NT2/D1 (cell line): Measurements from ENCODE around the gene ATRIP.
A peak's percentile ranks its signal among the peaks of the same experiment; 100 is the strongest.

Experiments used
- DNase-seq: peaks from one replicate; pipeline ENCODE4 v3.0.0-alpha.2; 2011; ENCODE audit warnings: low read depth, low spot score
- H3K27me3 ChIP-seq: 2 replicates; pipeline ENCODE4 v1.6.0; 2011; ENCODE audit warnings: mild to moderate bottlenecking; ENCODE audit not compliant: insufficient read length, insufficient read depth
- H3K36me3 ChIP-seq: 2 replicates; pipeline ENCODE4 v1.6.1; 2011; ENCODE audit warnings: mild to moderate bottlenecking, low read length, mixed read lengths; ENCODE audit not compliant: insufficient read depth, insufficient read length
- H3K4me1 ChIP-seq: 2 replicates; pipeline ENCODE4 v1.5.1; 2011; ENCODE audit not compliant: insufficient read depth, insufficient read length
- H3K4me3 ChIP-seq: 2 replicates; pipeline ENCODE4 v1.5.1; 2011; ENCODE audit warnings: low read depth; ENCODE audit not compliant: insufficient read length
- H3K9ac ChIP-seq: 2 replicates; pipeline ENCODE4 v1.6.0; 2011; ENCODE audit warnings: low read depth; ENCODE audit not compliant: insufficient read length
- H3K9me3 ChIP-seq: 2 replicates; pipeline ENCODE4 v1.5.1; 2011; ENCODE audit warnings: mild to moderate bottlenecking, low read length; ENCODE audit not compliant: insufficient read depth
- SUZ12 ChIP-seq: IDR thresholded peaks from 2 replicates; pipeline ENCODE4 v1.6.1; 2011; ENCODE audit not compliant: insufficient read length, insufficient read depth; ENCODE audit errors: extremely low read depth
- YY1 ChIP-seq: IDR thresholded peaks from 2 replicates; pipeline ENCODE4 v1.6.1; 2011; ENCODE audit not compliant: insufficient read length, insufficient read depth
- ZNF274 ChIP-seq: IDR thresholded peaks from 2 replicates; pipeline ENCODE4 v1.6.1; 2011; ENCODE audit warnings: mild to moderate bottlenecking, low read depth, low read length

Gene ATRIP

DNA sequence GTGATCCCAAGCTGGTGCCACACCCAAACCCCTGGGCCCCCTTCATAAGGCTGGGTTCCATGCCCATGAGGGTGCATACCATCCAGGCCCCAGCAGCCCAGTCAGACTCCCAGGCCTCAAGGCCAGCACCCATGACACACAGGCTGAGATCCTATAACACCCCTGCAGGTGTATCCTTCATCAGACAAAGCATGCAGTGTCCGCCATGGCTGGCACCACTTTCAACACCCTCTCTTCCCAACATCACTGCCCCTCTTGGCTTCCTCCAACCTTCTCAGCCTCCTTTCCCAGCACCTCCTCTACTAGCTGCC lies 10.1 kb upstream of the ATRIP start:
- H3K27me3 ChIP-seq, result no peaks in the 10 kb centered on the region
- no peak for TF ChIP-seq YY1
- TF ChIP-seq ZNF274, result no peak
- no peak for TF ChIP-seq SUZ12

DNA sequence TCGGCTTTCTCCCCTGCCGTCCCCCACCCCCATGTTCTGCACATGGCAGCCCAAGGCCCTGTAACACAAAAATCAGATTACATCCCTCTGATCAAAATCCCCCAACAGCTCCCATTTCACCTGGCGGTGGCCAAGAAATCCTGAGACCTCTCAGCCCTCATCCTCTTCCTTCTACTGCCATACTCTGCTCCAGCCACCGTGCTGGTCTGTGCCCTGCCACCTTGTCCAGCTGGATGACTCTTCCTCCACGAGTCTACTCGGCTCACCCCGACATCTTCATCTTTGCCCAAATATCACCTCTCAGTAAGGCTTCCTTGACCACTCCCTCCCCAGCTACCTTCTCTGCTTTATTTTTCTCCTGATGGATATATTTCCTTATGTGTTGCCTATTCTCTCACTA lies 9.7 kb upstream of the ATRIP start:
- TF ChIP-seq YY1, result no peak
- no peak for TF ChIP-seq ZNF274
- TF ChIP-seq SUZ12, result no peak

More for the DNA sequence above, 10.1 kb upstream of the ATRIP start:
- Histone ChIP-seq H3K9me3 (no peaks in the 10 kb centered on the region), H3K4me1 (peaks cover 13% of the 10 kb centered on the region), H3K4me3 (no peak overlapping the region), H3K36me3 (peaks cover 53% of the 10 kb centered on the region), H3K9ac (no peak overlapping the region)
- no peak for DNase-seq

DNA sequence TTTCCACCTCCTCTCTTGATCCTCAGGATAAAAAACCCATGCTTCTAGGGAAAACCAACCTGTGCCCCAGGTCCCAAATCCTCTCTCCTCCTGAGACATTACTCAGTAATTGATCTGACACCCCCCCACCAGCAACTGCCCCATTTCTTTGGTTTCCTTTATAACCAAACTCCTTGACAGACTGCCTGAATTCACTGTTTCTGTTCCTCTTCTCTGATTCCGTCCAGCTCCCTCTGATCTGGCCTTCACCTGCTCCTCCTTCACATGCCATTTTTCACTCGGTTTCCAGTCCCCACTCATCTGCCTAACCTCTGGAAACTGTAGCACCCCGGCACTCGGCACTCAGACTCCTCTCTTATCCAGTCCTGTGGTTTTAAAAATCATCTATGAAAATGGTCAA lies 8.7 kb upstream of the ATRIP start:
- Histone ChIP-seq H3K9me3 (no peaks in the 10 kb centered on the region), H3K36me3 (peaks cover 50% of the 10 kb centered on the region), H3K27me3 (no peaks in the 10 kb centered on the region), H3K4me1 (peaks cover 15% of the 10 kb centered on the region), H3K4me3 (no peak overlapping the region), H3K9ac (no peak overlapping the region)
- TF ChIP-seq ZNF274 (no peak), YY1 (no peak), SUZ12 (no peak)
- no peak for DNase-seq

More for the DNA sequence above, 9.7 kb upstream of the ATRIP start:
- no peak for DNase-seq
- no peak overlapping the region for H3K9ac ChIP-seq
- no peaks in the 10 kb centered on the region for H3K27me3 ChIP-seq
- no peaks in the 10 kb centered on the region for H3K9me3 ChIP-seq
- peaks cover 15% of the 10 kb centered on the region for H3K4me1 ChIP-seq
- H3K4me3 ChIP-seq, result no peak overlapping the region
- H3K36me3 ChIP-seq, result peaks cover 53% of the 10 kb centered on the region

DNA sequence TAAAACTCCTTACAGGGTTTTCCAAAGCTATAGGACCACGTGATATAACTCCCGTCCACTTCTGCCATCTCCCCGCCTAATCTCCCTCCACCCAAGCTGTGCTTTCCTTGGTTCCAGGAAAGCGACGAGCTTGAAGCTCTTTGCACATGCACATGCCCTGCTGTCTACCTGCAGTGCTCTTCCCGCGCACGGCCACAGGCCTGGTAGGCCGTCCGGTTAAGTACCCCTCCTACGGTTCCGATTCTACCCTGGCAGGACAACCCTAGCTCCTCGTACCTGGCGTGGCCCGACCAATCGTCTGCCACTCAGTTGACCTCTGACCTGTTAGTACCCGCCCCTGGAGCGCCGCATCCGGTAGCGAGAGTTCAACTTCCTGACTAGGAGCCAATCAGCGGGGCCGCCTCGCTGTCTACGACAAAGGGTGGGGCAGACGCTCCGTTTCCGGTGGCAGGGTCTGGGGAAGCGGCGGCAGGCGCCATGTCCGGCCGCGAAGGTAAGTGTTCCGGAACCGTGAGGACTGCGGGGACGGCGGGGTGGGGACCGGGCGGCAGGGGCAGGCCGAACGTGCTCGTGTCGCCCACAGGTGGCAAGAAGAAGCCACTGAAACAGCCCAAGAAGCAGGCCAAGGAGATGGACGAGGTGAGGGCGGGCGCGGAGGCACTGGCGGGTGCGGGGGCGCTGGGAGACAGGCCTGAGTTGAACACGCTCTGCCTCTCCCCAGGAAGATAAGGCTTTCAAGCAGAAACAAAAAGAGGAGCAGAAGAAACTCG lies 6.5 kb upstream of the ATRIP start, which contains the start of the genes CCDC51 and TMA7:
CCDC51 (minus strand) TSS at position 300 of the 770 bp plus-strand sequence. CDS start 4,991 bp downstream, outside the sequence.
TMA7 (plus strand) TSS at position 438 of the 770 bp plus-strand sequence; CDS start at position 478, 40 bp downstream.
- H3K4me3 ChIP-seq, result peak within 1 kb of the TSS; percentile 95
- no peaks in the 10 kb centered on the region for H3K9me3 ChIP-seq
- H3K9ac ChIP-seq, result peak within 1 kb of the TSS; percentile 99
- peak; percentile 98 for DNase-seq
- H3K27me3 ChIP-seq, result no peaks in the 10 kb centered on the region
- TF ChIP-seq SUZ12, result no peak
- TF ChIP-seq YY1, result peak; percentile 61
- peaks cover 50% of the 10 kb centered on the region for H3K36me3 ChIP-seq
- peaks cover 3% of the 10 kb centered on the region for H3K4me1 ChIP-seq

DNA sequence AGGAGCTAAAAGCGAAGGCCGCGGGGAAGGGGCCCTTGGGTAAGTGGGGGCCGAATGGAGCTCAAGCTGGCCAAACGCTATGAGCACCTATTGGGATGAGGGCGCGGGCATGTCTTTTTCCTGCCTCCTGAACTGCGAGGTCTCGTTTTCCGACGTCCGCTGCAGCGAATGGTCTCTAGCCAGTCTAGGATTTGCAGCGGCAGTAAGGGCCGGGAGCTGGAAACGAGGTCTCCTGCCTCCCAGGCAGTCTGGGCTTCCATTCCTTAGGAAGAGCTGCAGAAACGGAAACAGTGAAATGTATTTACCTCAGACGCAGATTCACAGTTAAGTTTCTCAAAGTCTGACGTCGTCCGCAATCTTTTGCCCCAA lies 6.0 kb upstream of the ATRIP start:
- Histone ChIP-seq H3K9me3 (no peaks in the 10 kb centered on the region), H3K27me3 (no peaks in the 10 kb centered on the region), H3K4me1 (peaks cover 3% of the 10 kb centered on the region), H3K4me3 (peak overlapping the region; percentile 95), H3K9ac (peak overlapping the region; percentile 97), H3K36me3 (peaks cover 45% of the 10 kb centered on the region)
- DNase-seq, result no peak
- TF ChIP-seq YY1 (no peak), SUZ12 (no peak), ZNF274 (no peak)

DNA sequence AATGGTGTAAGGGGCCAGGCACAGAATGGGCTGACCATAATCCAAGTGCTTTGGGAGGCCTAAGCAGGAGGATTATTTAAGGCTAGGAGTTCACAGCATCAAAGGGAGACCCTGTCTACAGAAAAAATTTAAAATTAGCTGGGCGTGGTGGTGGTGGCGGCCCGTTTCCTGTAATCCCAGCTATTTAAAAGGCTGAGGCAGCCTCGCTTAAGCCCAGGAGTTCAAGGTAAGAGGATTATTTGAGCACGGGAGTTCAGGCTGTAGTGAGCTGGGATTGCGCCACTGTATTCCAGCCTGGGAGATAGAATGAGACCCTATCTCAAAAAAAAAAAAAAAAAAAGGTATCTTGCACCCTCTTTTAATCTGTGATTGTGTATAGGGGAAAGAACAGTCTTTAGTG lies 4.6 kb upstream of the ATRIP start:
- H3K4me3 ChIP-seq, result peak overlapping the region; percentile 95

DNA sequence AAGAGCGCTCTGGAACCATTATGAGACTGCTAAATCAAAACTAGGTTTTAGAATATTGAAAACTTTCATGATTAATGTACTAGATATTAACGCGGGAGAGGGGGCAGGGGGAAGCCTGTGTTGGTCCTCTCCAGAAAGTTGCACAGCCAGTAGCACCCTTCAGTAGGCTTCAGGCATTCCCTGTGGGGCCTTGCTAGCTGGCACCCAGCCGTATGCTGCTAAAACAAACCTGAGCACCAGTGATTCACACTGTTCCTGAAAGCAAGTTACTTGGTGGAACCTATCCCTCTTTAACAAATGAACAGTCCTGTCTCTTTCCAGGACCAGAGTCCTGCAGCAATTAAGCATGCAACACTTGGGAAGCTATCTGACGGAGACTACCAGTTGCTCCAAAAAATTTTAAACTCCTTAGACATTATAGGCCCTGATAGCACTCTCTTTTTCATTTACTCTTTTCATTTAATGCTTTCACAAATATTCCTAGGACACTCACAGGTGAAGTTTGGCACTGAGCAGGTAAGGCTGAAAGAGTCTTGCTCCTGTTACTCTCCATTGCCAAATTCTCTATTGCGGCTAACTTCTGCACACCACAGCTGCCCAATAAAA lies 1.2 kb upstream of the ATRIP start:
- Histone ChIP-seq H3K9me3 (no peaks in the 10 kb centered on the region), H3K27me3 (no peaks in the 10 kb centered on the region), H3K4me3 (peak overlapping the region; percentile 95), H3K36me3 (peaks cover 58% of the 10 kb centered on the region), H3K9ac (peak overlapping the region; percentile 97), H3K4me1 (peaks cover 6% of the 10 kb centered on the region)
- no peak for DNase-seq
- no peak for TF ChIP-seq SUZ12

More for the DNA sequence above, 4.6 kb upstream of the ATRIP start:
- H3K27me3 ChIP-seq, result no peaks in the 10 kb centered on the region
- peaks cover 45% of the 10 kb centered on the region for H3K36me3 ChIP-seq
- no peak for TF ChIP-seq ZNF274
- TF ChIP-seq SUZ12, result no peak
- no peak for TF ChIP-seq YY1
- H3K4me1 ChIP-seq, result peaks cover 3% of the 10 kb centered on the region
- no peak for DNase-seq
- no peaks in the 10 kb centered on the region for H3K9me3 ChIP-seq
- peak overlapping the region; percentile 54 for H3K9ac ChIP-seq
